H1 (cell line): ENCODE data around the gene PIGC. TPM values are rescaled to one million over a fixed set of nuclear protein-coding genes. Genes with fewer than 3 reads are reported as not detected.

ENCODE experiments used
- CTCF ChIA-PET: fragments of 300-600 bp; sonication (Branson Sonifier 250); formaldehyde crosslinking; loops from one replicate; lab custom pipeline; 2021; ENCODE audit not compliant: partially characterized antibody; lab: Charles Lee
- POLR2A ChIA-PET: fragments of 300-600 bp; sonication (Branson Sonifier 250); formaldehyde crosslinking; loops from one replicate; lab custom pipeline; 2021; ENCODE audit warnings: inconsistent platforms; ENCODE audit not compliant: partially characterized antibody; lab: Charles Lee
- DNase-seq, 2 experiments: peaks; one replicate each; pipeline versions ENCODE4 v3.0.0 to v3.0.0-alpha.2; 2010 to 2022; ENCODE audit warnings: low spot score in 2 of 2, low read depth in 1 of 2, mixed read lengths in 1 of 2
- FAIRE-seq: peaks from 2 replicates; lab custom pipeline; 2011; peaks lifted over from hg19 to GRCh38; lab: Jason Lieb, UNC
- H2AFZ ChIP-seq: 2 replicates; pipeline ENCODE4 v1.8.1; 2012; ENCODE audit warnings: low read length, inconsistent platforms
- H2AK5ac ChIP-seq: 2 replicates; pipeline ENCODE4 v1.6.1; 2013; ENCODE audit warnings: low read depth, low read length
- H2BK120ac ChIP-seq: replicated peaks from 2 replicates; pipeline ENCODE3; 2013; ENCODE audit warnings: low read depth, low read length, inconsistent platforms
- H2BK12ac ChIP-seq: 2 replicates; pipeline ENCODE4 v1.6.1; 2013; ENCODE audit warnings: low read depth, low read length
- H2BK15ac ChIP-seq: 2 replicates; pipeline ENCODE4 v1.6.1; 2013; ENCODE audit warnings: low read length
- H2BK20ac ChIP-seq: 2 replicates; pipeline ENCODE4 v1.6.1; 2013; ENCODE audit warnings: low read length
- H2BK5ac ChIP-seq: 2 replicates; pipeline ENCODE4 v1.6.1; 2013; ENCODE audit warnings: low read depth, low read length
- H3K14ac ChIP-seq: 2 replicates; pipeline ENCODE4 v1.6.1; 2013; ENCODE audit warnings: inconsistent platforms; ENCODE audit not compliant: insufficient read length
- H3K18ac ChIP-seq: 2 replicates; pipeline ENCODE4 v1.6.1; 2013; ENCODE audit warnings: low read length; ENCODE audit errors: extremely low read depth
- H3K23ac ChIP-seq: 2 replicates; pipeline ENCODE4 v1.6.1; 2013; ENCODE audit warnings: inconsistent platforms; ENCODE audit not compliant: insufficient read length
- H3K23me2 ChIP-seq: 2 replicates; pipeline ENCODE4 v1.6.1; 2013; ENCODE audit warnings: low read depth, low read length
- H3K27ac ChIP-seq: 2 replicates; pipeline ENCODE4 v1.6.1; 2011; ENCODE audit warnings: low read depth, low read length, inconsistent platforms
- H3K27me3 ChIP-seq, 4 experiments: replicated peaks in 1 of 4; 1 replicate in 1 of 4; 2 replicates in 3 of 4; pipeline versions ENCODE4 v1.6.1 to v1.8.1; 2011 to 2013; ENCODE audit warnings: low read length in 3 of 4, mild to moderate bottlenecking in 3 of 4, inconsistent platforms in 2 of 4, mixed read lengths in 2 of 4, moderate library complexity in 1 of 4; ENCODE audit not compliant: control insufficient read depth in 3 of 4, insufficient read depth in 3 of 4; ENCODE audit errors: extremely low read depth in 1 of 4
- H3K36me3 ChIP-seq, 4 experiments: 2 replicates each; pipeline versions ENCODE4 v1.6.1 to v1.8.1; 2011 to 2013; ENCODE audit warnings: mild to moderate bottlenecking in 4 of 4, low read length in 3 of 4, moderate library complexity in 2 of 4, control low read depth in 1 of 4, inconsistent platforms in 1 of 4; ENCODE audit not compliant: insufficient read depth in 4 of 4, control insufficient read depth in 2 of 4
- H3K4ac ChIP-seq: replicated peaks from 2 replicates; pipeline ENCODE3; 2013; ENCODE audit warnings: low read length, low read depth, mixed read lengths, inconsistent platforms; ENCODE audit not compliant: insufficient read length
- H3K4me1 ChIP-seq, 4 experiments: replicated peaks in 1 of 4; 1 replicate in 1 of 4; 2 replicates in 3 of 4; pipeline versions ENCODE4 v1.6.1 to v1.8.1; 2011 to 2013; ENCODE audit warnings: low read length in 3 of 4, inconsistent platforms in 2 of 4, mixed read lengths in 1 of 4; ENCODE audit not compliant: insufficient read depth in 4 of 4, control insufficient read depth in 3 of 4
- H3K4me2 ChIP-seq, 2 experiments: 2 replicates each; pipeline versions ENCODE4 v1.6.1 to v1.8.1; 2011 to 2013; ENCODE audit warnings: low read depth in 2 of 2, low read length in 2 of 2, control low read depth in 1 of 2, inconsistent platforms in 1 of 2, mild to moderate bottlenecking in 1 of 2; ENCODE audit not compliant: insufficient read depth in 1 of 2
- H3K4me3 ChIP-seq, 4 experiments: fragments of 200-600, 300-600 bp in 1 of 4; sonication (generic), shearing (Covaris generic), sonication (Bioruptor Twin) in 1 of 4; 2 replicates each; pipeline versions ENCODE4 v1.5.1 to v1.8.1; 2011 to 2016; ENCODE audit warnings: low read length in 4 of 4, low read depth in 3 of 4, control low read depth in 2 of 4, inconsistent platforms in 2 of 4, mild to moderate bottlenecking in 2 of 4, mixed read lengths in 1 of 4, moderate library complexity in 1 of 4; ENCODE audit not compliant: insufficient read depth in 2 of 4; ENCODE audit errors: extremely low read depth in 1 of 4
- H3K56ac ChIP-seq: replicated peaks from 2 replicates; pipeline ENCODE3; 2013; ENCODE audit warnings: low read depth, mild to moderate bottlenecking, mixed read lengths, low read length, inconsistent platforms; ENCODE audit not compliant: insufficient read length
- H3K79me1 ChIP-seq: 2 replicates; pipeline ENCODE4 v1.6.1; 2013; ENCODE audit warnings: low read depth, low read length, control low read depth
- H3K79me2 ChIP-seq, 2 experiments: 2 replicates each; pipeline versions ENCODE4 v1.6.1 to v1.8.1; 2012 to 2013; ENCODE audit warnings: low read length in 2 of 2, mild to moderate bottlenecking in 2 of 2, inconsistent platforms in 1 of 2; ENCODE audit not compliant: insufficient read depth in 2 of 2, control insufficient read depth in 1 of 2
- H3K9ac ChIP-seq, 4 experiments: replicated peaks in 1 of 4; 1 replicate in 1 of 4; 2 replicates in 3 of 4; pipeline versions ENCODE4 v1.6.1 to v1.8.1; 2011 to 2013; ENCODE audit warnings: low read depth in 3 of 4, low read length in 3 of 4, control low read depth in 2 of 4, mild to moderate bottlenecking in 2 of 4, moderate library complexity in 2 of 4, inconsistent platforms in 1 of 4; ENCODE audit errors: extremely low read depth in 1 of 4
- H3K9me3 ChIP-seq, 2 experiments: 2 replicates each; pipeline versions ENCODE4 v1.6.1 to v1.8.1; 2012 to 2013; ENCODE audit warnings: mild to moderate bottlenecking in 2 of 2, moderate library complexity in 2 of 2, control low read depth in 1 of 2, inconsistent platforms in 1 of 2, low read depth in 1 of 2, low read length in 1 of 2, mixed read lengths in 1 of 2; ENCODE audit not compliant: insufficient read depth in 2 of 2
- H4K20me1 ChIP-seq, 2 experiments: replicated peaks in 1 of 2; 2 replicates each; pipeline versions ENCODE3 to v1.8.1; 2011 to 2013; ENCODE audit warnings: inconsistent platforms in 2 of 2, low read length in 2 of 2, mild to moderate bottlenecking in 1 of 2; ENCODE audit not compliant: insufficient read depth in 2 of 2, control insufficient read depth in 1 of 2
- H4K5ac ChIP-seq: 2 replicates; pipeline ENCODE4 v1.6.1; 2013; ENCODE audit warnings: low read length, low read depth, mixed read lengths, inconsistent platforms; ENCODE audit not compliant: insufficient read length
- H4K8ac ChIP-seq: 2 replicates; pipeline ENCODE4 v1.8.0; 2013; ENCODE audit warnings: mild to moderate bottlenecking, moderate library complexity, low read length, inconsistent platforms; ENCODE audit not compliant: insufficient read depth; ENCODE audit errors: extremely low read depth
- H4K91ac ChIP-seq: replicated peaks from 2 replicates; pipeline ENCODE3; 2013; ENCODE audit warnings: low read length, mixed read lengths, inconsistent platforms; ENCODE audit not compliant: insufficient read length
- BCL11A ChIP-seq, 2 experiments: IDR thresholded peaks; one replicate each; pipeline ENCODE4 v1.6.1; 2011; ENCODE audit warnings: low read depth in 2 of 2, low read length in 2 of 2, mild to moderate bottlenecking in 2 of 2
- BRCA1 ChIP-seq: IDR thresholded peaks from 2 replicates; pipeline ENCODE4 v1.6.1; 2012; ENCODE audit warnings: low read depth, low read length, improper control_type of control experiment
- EZH2 ChIP-seq: fragments of 200-600 bp; sonication (generic); IDR thresholded peaks from 2 replicates; pipeline ENCODE4 v1.7.1; 2012; ENCODE audit warnings: low read depth, mild to moderate bottlenecking, moderate library complexity, low read length, inconsistent platforms; ENCODE audit not compliant: severe bottlenecking
- GTF2F1 ChIP-seq: IDR thresholded peaks from 2 replicates; pipeline ENCODE4 v1.6.1; 2012; ENCODE audit warnings: low read depth, low read length, improper control_type of control experiment, borderline replicate concordance
- SP1 ChIP-seq: IDR thresholded peaks from 2 replicates; pipeline ENCODE4 v1.6.1; 2011; ENCODE audit warnings: low read depth, low read length
- TAF1 ChIP-seq: IDR thresholded peaks from 2 replicates; pipeline ENCODE4 v1.6.1; 2011; ENCODE audit warnings: mild to moderate bottlenecking, low read depth, low read length
- WGBS, 2 experiments: shearing (Covaris generic) in 1 of 2; methylation state at CpG; one replicate each; pipeline versions ENCODE4 v1.1.6 to v1.1.7; 2013 to 2015; ENCODE audit warnings: low lambda C conversion rate in 2 of 2, mixed read lengths in 2 of 2, inconsistent platforms in 1 of 2, low coverage in 1 of 2, missing lambda C conversion rate in 1 of 2; ENCODE audit not compliant: insufficient replicate concordance in 2 of 2, insufficient coverage in 1 of 2, insufficient read length in 1 of 2; ENCODE audit errors: extremely low coverage in 1 of 2, missing lambda C conversion rate in 1 of 2; 5-methylcytosine and 5-hydroxymethylcytosine counted together
- polyA plus RNA-seq, 7 experiments: library from polyadenylated mRNA; depleted of rRNA in 3 of 7; stranded (reverse) in 5 of 7; unstranded in 2 of 7; fragments of >200 nt in 5 of 7; fragments of 200-250 nt in 2 of 7; gene quantifications; 1 replicate in 5 of 7; 2 replicates in 1 of 7; 4 replicates in 1 of 7; pipeline versions ENCODE4 v1.2.1 to v1.2.3, GENCODE V29; 2011 to 2013; ENCODE audit warnings: missing spikeins in 2 of 7, mixed read lengths in 2 of 7
- total RNA-seq: library from RNA; stranded (reverse); fragmentation: NEBNext Ultra II Directional; extraction: Animal tissue kit (Norgen Biotek cat#: 25700); gene quantifications from 2 replicates; pipeline ENCODE4 v1.2.1, GENCODE V29; 2021

PIGC gene
- total and polyA plus RNA-seq, 2 of the 8 experiments (the other 6 are each of a cell fraction or from before 2014, with no cell fraction given), result 21.0 to 39.3 TPM

DNA sequence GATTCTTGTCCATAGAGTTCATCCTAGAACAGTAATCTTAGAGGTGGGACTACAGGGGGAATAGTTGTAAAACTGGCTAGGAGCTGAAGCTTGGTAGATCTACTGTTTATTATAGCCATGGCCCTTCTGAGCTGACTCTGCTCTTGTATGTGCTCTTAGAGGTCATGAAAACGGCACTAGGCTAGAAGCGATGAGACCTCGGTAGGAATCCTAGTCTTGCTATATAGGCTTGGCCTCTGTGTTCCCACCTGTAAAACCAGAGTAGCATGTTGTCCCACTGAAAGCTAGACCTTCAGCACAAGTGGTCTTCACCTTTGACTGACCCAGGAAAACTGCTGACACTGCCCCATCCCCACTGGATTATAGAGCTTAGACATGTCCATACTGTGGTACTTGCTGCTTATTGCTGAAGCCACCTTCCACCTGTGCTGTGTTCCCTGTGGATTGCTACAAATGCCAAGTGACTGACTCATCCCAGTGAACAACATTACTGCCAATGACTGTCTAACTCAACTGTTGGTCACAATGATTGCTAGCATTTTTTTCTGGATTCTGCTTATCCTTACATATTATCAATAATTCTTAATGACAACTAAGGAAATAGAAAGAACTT lies 23.0 kb upstream of the PIGC start:
- Histone ChIP-seq H3K79me1 (no peaks in the 10 kb centered on the region), H4K8ac (no peak overlapping the region), H4K20me1 (no peaks in the 10 kb centered on the region), H3K27me3 (no peaks in the 10 kb centered on the region), H3K23ac (no peak overlapping the region), H2BK20ac (no peak overlapping the region), H3K4me2 (no peak overlapping the region), H2BK12ac (no peak overlapping the region), H3K4me1 (no peaks in the 10 kb centered on the region), H3K79me2 (no peaks in the 10 kb centered on the region), H2AK5ac (no peak overlapping the region), H2BK120ac (no peak overlapping the region), H3K14ac (no peak overlapping the region), H2BK15ac (no peak overlapping the region), H3K4me3 (no peak overlapping the region), H4K91ac (no peak overlapping the region), H3K9me3 (no peaks in the 10 kb centered on the region), H3K36me3 (no peaks in the 10 kb centered on the region), H3K23me2 (no peaks in the 10 kb centered on the region; the same call in 1 of the 2 replicates), H2AFZ (no peak overlapping the region), H3K9ac (no peak overlapping the region), H3K4ac (no peak overlapping the region), H2BK5ac (no peak overlapping the region), H3K56ac (no peak overlapping the region), H3K18ac (no peak overlapping the region), H3K27ac (no peak overlapping the region), H4K5ac (no peak overlapping the region)
- POLR2A ChIA-PET, result no interaction called here
- FAIRE-seq, result no peak
- 96% methylated on average over 3 of the region's 3 CpGs; no CpG with 5 or more reads in 1 of the 2 experiments for WGBS, 2 experiments
- no peak for DNase-seq
- CTCF ChIA-PET, result interaction anchor here (0.7 to 1.6 kb wide), 4 partner anchors 16 to 485 kb away, joined by 3 read pairs; no protein-coding TSS in a partner anchor
- no peak for TF ChIP-seq TAF1
- TF ChIP-seq GTF2F1, result no peak
- no peak for TF ChIP-seq BRCA1
- no peak for TF ChIP-seq BCL11A (IDR thresholded peaks at IDR 0.05; ENCODE audit: low read depth in 2 of 2, low read length in 2 of 2)
- TF ChIP-seq EZH2, result no peak
- TF ChIP-seq SP1, result no peak
